CD4-positive, alpha-beta T cell treated with Interleukin-12 subunit alpha and Interleukin-12 subunit beta, for 1 hour (primary cell): ENCODE data around the gene INPP4B.

Experiments
- DNase-seq: peaks from one replicate; pipeline ENCODE4 v3.0.0-alpha.2; 2020

Gene INPP4B

GRCh38 chr4:142721187-142721586 lies 124.9 kb downstream of the INPP4B start:
- no peak for DNase-seq

DNA sequence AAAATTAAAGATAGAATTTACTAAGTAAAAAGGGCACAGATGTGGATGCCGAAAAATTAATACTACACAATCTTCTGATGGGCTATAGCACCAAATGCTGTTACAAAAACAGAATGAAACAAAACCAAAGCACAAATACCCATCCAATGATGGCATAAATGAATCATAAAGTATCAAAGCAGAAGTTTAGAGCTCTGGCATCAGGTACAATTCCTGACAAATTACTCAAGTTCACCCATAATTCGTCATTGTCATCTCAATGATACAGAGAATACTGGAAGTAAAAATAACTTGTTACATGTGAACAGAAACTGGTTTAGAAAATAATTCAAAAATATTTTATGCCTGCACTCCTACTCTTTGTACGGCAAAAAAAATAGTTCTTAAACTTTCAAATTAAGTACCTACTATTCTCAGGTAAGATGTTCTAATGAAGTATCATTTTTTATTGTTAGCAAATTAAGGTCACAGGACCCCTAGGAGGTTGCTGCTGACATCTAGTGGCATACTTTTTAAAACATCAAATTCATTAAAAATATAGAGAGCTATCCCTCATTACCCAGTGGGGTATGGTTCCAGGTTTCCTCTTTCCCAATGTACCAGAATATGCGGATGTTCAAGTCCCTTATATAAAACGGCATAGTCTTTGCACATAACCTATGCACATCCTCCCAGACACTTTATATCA lies 126.1 kb downstream of the INPP4B start:
- DNase-seq: peak; percentile 58

GRCh38 chr4:142718981-142719380 lies 127.1 kb downstream of the INPP4B start:
- no peak for DNase-seq

DNA sequence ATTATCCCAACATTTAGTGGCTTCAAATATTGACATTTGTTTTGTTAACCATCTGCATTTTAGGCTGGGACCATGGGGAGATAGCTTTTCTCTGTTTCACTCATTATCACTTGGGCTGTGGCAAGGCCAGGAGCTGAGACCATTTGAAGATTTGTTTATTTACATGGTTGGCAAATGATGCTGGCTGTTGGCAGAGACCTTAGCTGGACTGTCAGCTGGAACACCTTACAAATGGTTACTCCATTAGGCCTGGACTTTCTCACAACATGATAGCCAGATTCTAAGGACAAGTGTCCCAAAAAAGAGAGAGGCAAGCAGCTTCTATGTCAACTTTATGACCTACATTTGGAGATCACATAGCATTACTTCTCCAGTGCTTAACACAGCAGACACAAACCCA lies 130.4 kb downstream of the INPP4B start:
- DNase-seq: no peak

- no peak for DNase-seq
Observed at GRCh38 chr4:142713282-142714030, 132.6 kb downstream of the INPP4B start.

DNA sequence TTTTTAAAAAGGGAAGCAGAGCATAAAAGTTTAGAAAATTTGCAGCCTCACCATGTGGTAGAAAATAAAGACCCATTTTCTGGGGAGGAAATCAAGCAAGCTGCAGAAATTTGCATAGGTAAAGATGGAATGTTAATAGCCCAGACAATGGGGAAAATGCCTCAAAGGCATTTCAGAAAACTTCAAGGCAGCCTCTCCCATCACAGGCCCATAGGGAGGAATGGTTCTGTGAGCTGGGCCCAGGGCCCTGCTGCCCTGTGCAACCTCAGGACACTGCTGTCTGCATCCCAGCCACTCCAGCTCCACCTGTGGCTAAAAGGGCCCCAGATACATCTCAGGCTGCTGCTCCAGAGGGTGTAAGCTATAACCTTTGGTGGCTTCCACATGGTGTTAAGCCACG lies 137.9 kb downstream of the INPP4B start:
- no peak for DNase-seq

- DNase-seq: no peak
Observed at GRCh38 chr4:142707401-142707800, 138.7 kb downstream of the INPP4B start.

DNA sequence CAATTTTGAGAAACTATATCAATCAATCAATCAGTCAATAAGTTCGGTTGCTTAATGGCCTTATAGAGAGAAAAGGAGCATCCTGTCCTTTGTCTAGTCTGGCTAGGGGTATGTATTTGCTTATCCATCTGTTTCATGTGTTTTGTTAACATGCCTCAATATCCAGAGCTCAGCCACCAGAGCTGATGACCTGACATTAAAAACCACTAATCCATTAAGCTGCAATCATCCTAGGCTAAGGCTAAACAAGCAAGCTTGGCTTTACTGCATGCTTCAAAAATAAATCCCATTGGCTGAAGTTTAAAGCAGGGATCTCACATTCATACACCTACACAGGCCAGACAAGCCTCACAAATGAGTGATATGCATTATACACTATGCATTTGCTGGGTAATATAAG lies 139.7 kb downstream of the INPP4B start:
- no peak for DNase-seq

DNA sequence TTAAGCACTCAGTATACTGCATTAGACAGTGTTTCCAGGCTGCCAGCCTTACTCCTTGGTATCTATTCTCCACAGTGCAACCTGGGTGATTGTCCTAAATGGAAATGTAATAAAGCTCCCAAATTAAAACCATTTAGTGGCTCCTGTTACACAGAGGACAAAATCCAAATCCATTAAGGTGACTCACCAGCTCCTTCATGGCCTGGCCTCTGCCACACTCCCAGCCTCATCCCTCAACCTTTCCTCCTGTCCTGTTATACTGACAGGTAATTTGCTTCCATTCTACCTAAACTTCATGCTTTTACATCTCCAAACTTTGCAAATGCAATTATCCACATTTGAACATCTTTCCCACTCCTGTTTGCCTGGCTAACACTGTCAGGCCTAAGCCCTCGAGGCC lies 140.3 kb downstream of the INPP4B start:
- DNase-seq: no peak

GRCh38 chr4:142703694-142704309 lies 142.3 kb downstream of the INPP4B start:
- DNase-seq: peak; percentile 51

GRCh38 chr4:142701017-142701416 lies 145.1 kb downstream of the INPP4B start:
- DNase-seq: peak; percentile 7

DNA sequence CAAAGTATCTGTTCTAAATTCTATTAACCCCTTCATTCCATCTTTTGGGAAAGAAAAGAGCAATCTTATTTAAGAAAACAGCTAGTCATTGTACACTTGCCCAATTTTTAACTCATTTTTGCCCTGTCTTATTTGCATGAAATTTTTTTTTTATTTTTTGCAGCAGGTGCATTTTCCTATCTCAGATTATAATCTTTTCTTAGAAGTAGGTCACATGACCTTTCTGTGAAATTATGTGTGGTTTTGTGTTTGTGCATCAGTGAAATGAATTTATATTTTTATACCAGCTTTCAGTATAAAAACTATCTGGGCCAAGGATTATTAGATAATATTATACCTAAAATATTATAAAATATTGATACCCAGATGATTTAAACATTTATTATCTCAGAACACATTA lies 145.6 kb downstream of the INPP4B start:
- DNase-seq: peak; percentile 38

DNA sequence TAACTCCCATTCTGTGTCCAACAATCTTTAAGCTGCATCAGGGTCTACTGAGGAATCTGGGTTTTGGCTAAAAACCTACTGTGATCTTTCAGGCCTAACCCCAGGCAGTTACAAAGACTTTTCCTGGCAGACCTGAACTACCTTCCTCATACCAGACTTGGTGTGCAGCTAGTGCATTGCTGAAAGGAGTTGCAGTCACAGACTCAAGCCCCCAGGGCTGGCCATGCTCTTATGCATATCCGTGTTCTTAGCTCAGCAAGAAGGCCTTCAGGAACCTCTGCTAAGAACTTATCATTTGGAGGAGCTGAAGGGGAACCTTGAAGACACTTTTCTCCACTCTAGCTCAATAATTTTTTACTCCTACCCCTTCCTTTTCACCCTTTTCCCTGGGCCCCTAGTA lies 147.5 kb downstream of the INPP4B start:
- DNase-seq: no peak

DNA sequence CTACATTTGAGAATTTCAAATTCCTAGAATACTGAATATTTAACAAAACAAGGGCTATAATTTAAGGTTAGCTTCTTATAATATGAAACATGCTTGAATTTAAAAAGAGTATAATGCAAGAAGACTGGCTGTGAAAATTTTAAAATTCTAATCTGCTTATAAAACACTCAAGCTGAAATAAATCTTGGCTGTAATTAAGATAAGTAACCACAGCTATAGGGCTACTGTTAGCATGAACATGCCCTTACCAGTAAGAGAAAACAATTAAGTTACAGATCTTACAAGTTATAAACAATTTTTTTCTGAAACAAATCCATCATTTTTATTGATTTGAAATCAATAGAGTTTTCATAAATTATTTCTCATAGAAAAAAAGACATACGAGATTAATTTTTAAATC lies 148.2 kb downstream of the INPP4B start:
- no peak for DNase-seq

DNA sequence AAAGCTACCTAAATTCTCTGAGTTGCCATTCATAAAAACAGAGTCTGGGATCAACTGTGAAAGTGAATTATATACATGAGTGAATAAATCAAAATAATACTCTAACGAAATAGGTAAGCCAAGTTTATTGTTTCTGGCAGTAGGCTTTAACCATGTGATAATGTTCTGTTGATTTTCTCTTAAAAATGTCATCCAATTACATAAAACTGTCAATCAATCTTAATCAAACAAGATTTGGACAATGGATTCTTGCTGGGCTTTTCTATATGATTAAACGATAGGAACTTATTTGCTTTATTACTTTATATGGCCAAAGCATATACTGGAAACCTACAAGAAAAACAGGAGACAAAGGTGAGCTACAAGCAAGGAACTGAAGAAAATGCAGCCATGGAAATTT lies 148.8 kb downstream of the INPP4B start:
- no peak for DNase-seq

- peak; percentile 28 for DNase-seq
Observed at GRCh38 chr4:142696334-142697122, 149.6 kb downstream of the INPP4B start.

- DNase-seq: no peak
Observed at GRCh38 chr4:142690406-142691163, 155.5 kb downstream of the INPP4B start.

DNA sequence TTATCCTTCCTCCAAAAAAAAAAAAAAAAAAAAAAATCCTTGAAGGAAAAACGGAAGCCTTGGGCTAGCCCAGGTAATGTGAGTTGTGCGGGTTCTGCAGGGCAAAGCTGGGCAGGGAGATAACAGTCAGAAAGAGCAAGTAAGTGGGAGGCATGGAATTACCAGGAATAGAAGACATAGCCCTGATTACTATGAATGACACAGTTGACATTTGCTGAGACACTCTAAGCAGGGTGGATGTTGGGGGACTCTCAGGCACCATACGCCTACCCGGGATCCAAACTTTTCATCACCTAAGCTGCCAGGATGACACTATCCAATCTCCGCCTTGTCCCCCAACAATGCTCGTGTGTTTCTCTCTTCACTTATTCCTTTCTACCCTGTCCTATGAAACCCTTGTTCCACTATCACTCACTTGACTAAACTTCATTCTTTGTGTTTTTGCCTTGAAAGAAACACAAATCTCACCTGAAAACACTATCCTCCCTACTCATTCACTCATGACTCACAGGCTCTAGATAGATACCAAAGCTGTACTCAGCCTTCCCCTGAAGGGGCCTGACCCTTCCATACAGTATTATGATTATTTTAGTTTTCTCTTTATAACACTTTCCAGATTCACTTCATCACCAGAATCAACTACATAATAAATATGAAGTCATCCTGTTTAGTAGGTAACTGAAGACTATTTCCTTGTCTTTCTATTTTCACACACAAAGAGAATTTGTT lies 158.4 kb downstream of the INPP4B start:
- no peak for DNase-seq

GRCh38 chr4:142686081-142686480 lies 160.0 kb downstream of the INPP4B start:
- no peak for DNase-seq

- DNase-seq: no peak
Observed at GRCh38 chr4:142683997-142684396, 162.1 kb downstream of the INPP4B start.

DNA sequence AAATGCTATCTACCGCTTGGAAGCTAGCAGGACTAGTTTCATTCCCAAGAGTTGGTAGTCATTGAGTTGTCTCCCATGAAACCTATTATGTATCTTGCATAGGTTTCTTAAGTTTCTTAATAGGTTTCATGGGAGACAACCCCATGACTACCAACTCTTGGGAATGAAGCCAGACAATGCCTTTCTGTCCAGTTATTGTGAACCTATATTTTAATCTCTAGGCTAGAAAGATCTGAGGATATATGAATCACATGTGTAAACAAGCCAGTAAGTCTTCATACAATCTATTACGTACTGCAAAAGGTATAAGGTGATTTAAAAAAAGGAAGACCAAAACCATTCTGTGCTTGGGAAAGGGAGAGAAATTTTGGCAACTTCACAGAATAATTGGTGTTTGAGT lies 162.6 kb downstream of the INPP4B start:
- no peak for DNase-seq

DNA sequence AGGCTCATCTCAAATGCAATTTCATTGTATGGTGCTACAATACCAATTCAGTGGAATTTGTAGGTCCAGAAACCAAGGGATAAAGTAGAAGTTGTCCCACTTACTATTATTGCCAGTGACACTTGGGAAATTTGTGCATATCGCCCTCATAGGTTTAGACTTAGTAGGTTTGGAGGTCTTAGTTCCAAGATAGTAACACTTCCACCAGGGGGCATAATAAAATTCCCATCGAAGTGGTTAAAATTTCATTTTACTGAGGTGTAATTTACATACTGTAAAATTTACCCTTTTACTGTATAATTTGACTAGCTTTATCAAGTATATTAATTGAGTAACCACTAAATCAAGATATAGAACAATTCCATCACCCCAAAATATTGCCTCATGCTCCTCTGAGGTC lies 174.6 kb downstream of the INPP4B start:
- DNase-seq: no peak
